DMS114 treated with DMSO at 0.1 percent for 48 hours (cell line): Measurements from ENCODE around the gene LCE1F.

Experiments used
- DNase-seq: peaks from one replicate; lab custom pipeline; 2025; ENCODE audit not compliant: unreplicated experiment; lab: John Stamatoyannopoulos, UW

The LCE1F gene

GRCh38 chr1:152774875-152775274 lies at the start of gene LCE1F:
TSS of gene LCE1F (plus strand) at chr1:152775140. CDS start at chr1:152776372, 1,232 bp downstream.
- DNase-seq, result no peak

- DNase-seq, result no peak
Measured at GRCh38 chr1:152725261-152725660, 49.7 kb upstream of the LCE1F start.

- no peak for DNase-seq
Measured at GRCh38 chr1:152728986-152729385, 46.0 kb upstream of the LCE1F start.

- peak; percentile 7 for DNase-seq
Measured at GRCh38 chr1:152735648-152736047, 39.3 kb upstream of the LCE1F start.

- DNase-seq, result no peak
Measured at GRCh38 chr1:152737997-152738396, 36.9 kb upstream of the LCE1F start.

GRCh38 chr1:152739841-152740240 lies 35.1 kb upstream of the LCE1F start:
- DNase-seq, result no peak

GRCh38 chr1:152741656-152742055 lies 33.3 kb upstream of the LCE1F start:
- no peak for DNase-seq

- no peak for DNase-seq
Measured at GRCh38 chr1:152743371-152744145, 31.4 kb upstream of the LCE1F start.

- no peak for DNase-seq
Measured at GRCh38 chr1:152745289-152745704, 29.6 kb upstream of the LCE1F start.

- no peak for DNase-seq
Measured at GRCh38 chr1:152745765-152746444, 29.0 kb upstream of the LCE1F start.

- DNase-seq, result no peak
Measured at GRCh38 chr1:152747831-152748230, 27.1 kb upstream of the LCE1F start.

- no peak for DNase-seq
Measured at GRCh38 chr1:152752225-152752624, 22.7 kb upstream of the LCE1F start.

- DNase-seq, result no peak
Measured at GRCh38 chr1:152753586-152753985, 21.4 kb upstream of the LCE1F start.

- no peak for DNase-seq
Measured at GRCh38 chr1:152756872-152757271, 18.1 kb upstream of the LCE1F start.

GRCh38 chr1:152757747-152758146 lies 17.2 kb upstream of the LCE1F start, which contains the start of gene KPRP:
TSS of gene KPRP (plus strand) at chr1:152758025. CDS start at chr1:152759589, 1,564 bp downstream.
- DNase-seq, result no peak

GRCh38 chr1:152758636-152759035 lies 16.3 kb upstream of the LCE1F start:
- no peak for DNase-seq

GRCh38 chr1:152759453-152760173 lies 15.3 kb upstream of the LCE1F start:
- no peak for DNase-seq

- DNase-seq, result no peak
Measured at GRCh38 chr1:152760551-152761190, 14.3 kb upstream of the LCE1F start.

- DNase-seq, result no peak
Measured at GRCh38 chr1:152761609-152762213, 13.2 kb upstream of the LCE1F start.

- DNase-seq, result no peak
Measured at GRCh38 chr1:152768847-152769533, 6.0 kb upstream of the LCE1F start.
